HL-60 (cell line): ENCODE measurements around the gene KCNQ1.

Source experiments
- CTCF ChIP-seq: IDR thresholded peaks from one replicate; pipeline ENCODE4 v1.5.1; 2011; ENCODE audit warnings: low read length, control low read depth, inconsistent platforms; ENCODE audit not compliant: insufficient read depth
- GABPA ChIP-seq: IDR thresholded peaks from 2 replicates; pipeline ENCODE4 v1.6.1; 2012; ENCODE audit warnings: low read depth
- POLR2AphosphoS5 ChIP-seq: IDR thresholded peaks from 2 replicates; pipeline ENCODE4 v1.6.1; 2012; ENCODE audit warnings: low read depth

- TF ChIP-seq POLR2AphosphoS5, result no peak
- no peak for TF ChIP-seq CTCF
- TF ChIP-seq GABPA, result no peak
These were observed 7.1 kb downstream of the KCNQ1 start for GRCh38 chr11:2451916-2452315.
